NCI-H524 treated with DMSO at 0.1 percent for 48 hours (cell line): ENCODE data around the gene PIAS3.
"Not testable (repeated sequence)": the region's sequence is repeated elsewhere in the genome, so short reads cannot be mapped to it uniquely, and the experiment has no call there.

Source experiments
- DNase-seq: peaks from one replicate; lab custom pipeline; 2025; lab: John Stamatoyannopoulos, UW

PIAS3 gene

DNA sequence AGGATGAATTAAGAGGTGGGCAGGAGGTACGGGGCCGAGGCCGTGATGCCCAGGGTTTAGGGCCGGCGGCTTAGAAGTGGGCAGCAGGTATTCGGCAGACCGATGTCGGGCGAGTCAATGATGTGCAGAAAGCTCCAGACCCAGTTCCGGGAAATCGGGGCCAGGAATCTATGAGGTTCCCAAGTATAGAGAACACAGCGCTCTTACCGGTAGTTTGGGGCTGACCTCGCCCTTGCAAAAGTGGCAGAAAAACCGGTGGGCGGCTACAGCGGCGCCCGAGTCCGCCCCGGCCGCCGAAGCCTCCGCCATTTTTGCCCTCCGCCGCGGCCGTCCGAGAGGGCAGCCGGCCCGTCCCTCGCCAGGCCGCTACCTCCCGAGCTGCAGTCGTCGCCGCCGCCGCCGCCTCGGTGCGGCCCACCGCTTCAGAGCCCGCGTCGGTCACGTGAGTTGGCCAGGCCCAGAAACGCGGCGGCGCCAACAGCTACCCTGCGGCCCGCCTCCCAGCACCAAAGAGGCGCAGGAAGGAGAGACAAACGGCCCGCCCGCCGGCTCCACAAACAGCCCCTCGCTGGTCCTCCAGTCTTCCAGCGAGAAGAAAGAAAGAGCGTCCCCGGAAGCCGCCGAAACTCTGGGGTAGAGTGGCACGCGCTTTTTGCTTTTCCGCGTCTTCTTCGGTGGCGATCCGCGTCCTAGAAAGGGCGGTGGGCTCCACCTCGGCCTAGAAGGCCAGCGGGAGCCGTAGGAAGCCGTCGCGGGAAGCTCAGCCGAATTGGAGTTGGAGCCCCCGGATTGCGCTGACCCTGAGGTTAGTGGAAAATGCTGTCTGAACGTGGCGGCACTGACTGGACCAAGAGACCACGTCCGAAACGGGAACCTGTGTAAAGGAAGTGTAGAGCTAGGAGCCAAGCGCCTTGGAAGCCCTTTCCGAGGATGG, 35.0 kb downstream of the PIAS3 start, which contains the start of the genes POLR3C and RNF115:
Gene POLR3C, plus strand, starts transcription at position 636 of the 934 bp plus-strand sequence. CDS start 1,577 bp downstream, outside the sequence.
Gene RNF115, minus strand, starts transcription at position 531 of the 934 bp plus-strand sequence. Its CDS starts 222 bp downstream, at position 309.
- peak; percentile 69 for DNase-seq

DNA sequence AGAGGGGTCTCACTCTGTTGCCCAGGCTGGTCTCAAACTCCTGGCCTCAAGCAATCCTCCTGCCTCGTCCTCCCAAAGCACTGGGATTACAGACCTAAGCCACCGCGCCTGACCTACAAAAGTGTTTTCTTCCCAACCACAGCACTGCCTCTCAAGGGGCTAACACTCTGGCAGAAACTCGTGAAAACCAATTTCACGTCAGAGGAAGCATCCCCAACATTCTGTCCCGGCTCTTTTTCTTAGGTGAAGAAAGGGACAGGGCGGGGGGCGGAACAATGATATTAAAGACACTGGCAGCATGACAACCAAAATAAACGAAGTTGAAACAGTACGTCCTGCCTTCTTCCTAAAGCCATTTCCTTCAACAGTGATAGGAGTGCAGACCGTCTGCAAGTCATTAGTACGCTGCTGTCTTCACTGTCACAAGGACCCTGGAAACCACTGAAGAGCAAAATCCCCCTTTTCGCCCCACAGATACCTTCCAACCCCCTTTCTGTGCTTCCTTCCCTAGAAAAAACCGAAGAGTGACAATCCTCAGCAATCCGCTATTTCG, 36.0 kb downstream of the PIAS3 start:
- not testable (repeated sequence) for DNase-seq

DNA sequence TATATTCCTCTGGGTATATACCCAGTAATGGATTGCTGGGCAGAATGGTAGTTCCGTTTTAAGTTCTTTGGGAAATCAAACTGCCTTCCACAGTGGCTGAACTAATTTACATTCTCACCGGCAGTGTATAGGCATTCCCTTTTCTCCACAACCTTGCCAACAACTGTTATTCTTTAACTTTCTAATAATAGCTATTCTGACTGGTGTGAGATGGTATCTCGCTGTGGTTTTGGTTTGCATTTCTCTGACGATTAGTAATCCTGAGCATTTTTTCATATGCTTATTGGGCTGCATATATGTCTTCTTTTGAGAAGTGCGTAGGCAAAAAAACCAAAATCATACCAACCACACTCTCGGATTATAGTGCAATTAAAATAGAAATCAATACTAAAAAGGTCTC, 40.8 kb downstream of the PIAS3 start:
- DNase-seq = not testable (repeated sequence)

DNA sequence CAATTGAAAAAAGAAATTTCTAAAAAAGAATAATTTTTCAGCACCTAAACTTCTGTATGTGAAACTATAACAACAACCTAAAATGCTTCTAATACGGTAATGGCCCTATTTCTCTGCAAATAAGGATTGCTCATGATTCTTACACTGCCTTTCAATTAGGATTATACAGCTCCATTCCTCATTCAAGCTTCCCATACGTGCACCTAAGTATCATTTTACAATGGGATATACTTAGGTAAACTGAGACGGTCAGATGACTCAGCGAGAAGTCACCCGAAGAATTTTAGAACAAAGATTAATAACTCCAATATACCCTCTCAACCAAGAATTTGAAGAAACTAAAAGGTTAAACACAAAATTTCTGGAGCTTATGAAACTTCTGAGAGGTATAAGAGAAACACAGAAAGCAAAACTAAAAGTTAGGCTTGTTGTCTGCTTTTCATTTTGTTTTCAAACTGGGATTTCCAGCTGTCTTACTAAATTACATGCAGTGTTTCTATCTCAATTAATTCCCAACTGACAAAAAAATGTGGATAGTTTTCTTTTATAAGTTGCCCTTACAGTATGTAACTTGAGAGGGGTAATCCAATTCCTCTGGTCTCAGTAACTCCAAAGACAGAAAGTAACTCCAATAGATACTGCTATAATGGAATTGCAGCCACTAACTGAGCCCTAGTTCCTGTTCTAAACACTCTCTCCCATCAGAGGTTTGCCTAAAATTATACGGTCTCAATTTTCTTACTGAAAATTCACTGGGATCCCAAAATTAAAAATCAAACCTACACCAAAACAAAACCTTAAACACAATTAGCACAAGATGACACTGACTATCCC, 45.7 kb downstream of the PIAS3 start:
- not testable (repeated sequence) for DNase-seq

DNA sequence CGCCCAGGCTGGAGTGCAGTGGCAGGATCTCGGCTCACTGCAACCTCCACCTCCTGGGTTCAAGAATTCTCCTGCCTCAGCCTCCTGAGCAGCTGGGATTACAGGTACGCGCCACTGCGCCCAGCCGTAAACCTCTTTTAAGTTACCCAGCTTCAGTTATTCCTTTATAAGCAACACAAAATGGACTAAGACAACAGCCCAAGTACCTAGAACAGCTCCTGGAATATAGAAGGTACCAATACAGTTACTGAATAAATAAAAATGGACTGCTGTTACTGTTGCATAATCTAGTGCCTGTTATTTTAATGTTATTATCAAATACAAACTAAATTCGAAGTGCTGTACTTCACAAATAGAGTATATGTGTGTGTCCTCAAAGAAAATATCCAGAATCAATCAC, 52.0 kb downstream of the PIAS3 start:
- DNase-seq = no peak

DNA sequence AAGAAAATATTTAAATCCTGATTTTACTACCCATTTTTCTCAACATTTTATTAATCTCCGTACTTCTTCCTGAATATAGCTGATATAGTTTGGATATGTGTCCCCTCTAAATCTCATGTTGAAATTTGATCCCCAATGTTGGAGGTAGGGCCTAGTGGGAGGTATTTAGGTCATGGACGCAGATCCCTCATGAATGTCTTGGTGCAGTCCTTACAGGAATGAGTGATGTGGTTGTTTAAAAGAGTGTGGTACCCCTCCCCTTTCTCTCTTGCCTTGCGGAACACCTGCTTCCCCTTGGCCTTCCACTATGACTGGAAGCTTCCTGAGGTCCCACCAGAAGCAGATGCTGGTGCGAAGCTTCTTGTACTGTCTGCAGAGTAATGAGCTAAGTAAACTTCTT, 52.5 kb downstream of the PIAS3 start:
- DNase-seq = no peak

DNA sequence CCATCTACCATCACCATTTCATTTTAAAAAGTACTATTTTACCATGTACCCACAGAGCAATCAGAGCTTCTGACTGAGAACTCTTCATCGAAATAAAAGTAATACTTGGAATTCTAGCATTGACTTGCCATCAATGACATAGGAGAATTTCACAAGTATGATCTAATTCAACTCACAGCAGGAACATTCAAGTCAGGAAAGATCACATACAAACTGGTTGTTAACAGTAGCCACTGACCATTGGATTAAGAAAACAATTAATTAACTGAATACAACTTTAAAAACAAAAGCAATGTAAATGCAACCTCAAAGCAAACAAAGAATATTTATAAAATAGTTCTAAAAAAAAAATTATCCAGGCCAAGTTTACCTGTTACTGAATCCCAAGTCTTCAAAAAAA, 53.8 kb downstream of the PIAS3 start:
- no peak for DNase-seq

DNA sequence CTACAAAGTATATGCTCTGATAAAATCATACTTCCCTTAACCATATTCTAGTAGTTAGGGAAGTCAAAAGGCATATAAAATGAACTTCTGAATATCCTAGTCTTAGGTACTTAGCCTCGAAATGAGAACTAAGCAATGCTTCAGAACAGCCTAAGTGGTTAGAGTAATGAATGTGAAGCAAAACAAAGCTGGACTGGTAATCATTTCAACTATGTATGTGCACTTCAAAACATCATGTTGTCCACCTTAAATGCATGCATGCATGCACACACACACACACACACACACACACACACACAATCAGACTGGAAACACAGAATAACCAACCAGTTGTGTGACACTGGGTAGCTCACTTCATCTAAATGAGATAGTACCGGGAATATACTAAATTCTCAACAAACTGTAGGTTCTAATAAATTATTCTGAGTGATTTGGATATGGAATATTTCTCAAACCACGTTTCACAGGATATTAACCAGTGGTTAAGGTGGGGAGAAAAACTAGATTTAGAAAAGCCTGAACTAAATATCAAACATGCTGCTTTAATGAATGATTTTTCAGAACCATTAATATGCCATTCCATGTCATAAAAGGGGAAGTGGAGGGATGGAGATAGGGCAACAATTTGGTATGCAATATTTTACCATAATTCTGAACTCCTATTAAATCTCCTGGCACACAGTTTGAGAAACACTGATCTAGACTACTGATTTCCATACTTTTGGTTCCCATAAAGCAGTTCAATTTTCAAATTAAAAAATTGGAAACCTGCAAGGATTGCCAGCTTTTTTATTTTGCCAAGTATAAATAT, 54.4 kb downstream of the PIAS3 start:
- no peak for DNase-seq

DNA sequence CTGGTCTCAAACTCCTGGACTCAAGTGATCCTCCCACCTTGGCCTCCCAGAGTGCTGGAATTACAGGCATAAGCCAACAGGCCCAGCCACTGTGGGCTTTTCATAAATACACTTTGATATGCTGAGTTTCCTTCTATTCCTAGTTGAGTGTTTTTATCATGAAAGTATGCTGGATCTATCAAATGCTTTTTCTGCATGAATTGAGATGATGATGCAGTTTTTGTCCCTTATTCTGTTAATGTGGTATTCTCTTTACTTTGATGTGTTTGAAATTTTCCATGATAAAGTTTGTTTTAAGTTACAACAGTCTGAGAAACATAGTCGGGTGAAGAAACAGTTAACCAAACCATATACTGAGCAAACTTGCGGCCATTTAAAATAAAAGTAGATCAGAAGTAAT, 59.1 kb downstream of the PIAS3 start:
- DNase-seq = no peak
